Measurements from ENCODE around the gene SLC44A1. TPM values are rescaled to one million over a fixed set of nuclear protein-coding genes. Genes with fewer than 3 reads are reported as not detected.
"Not testable (repeated sequence)": the region's sequence is repeated elsewhere in the genome, so short reads cannot be mapped to it uniquely, and the experiment has no call there.

SLC44A1 gene
- total RNA-seq, 1 donor from 2014 or later: 67.5 TPM

DNA sequence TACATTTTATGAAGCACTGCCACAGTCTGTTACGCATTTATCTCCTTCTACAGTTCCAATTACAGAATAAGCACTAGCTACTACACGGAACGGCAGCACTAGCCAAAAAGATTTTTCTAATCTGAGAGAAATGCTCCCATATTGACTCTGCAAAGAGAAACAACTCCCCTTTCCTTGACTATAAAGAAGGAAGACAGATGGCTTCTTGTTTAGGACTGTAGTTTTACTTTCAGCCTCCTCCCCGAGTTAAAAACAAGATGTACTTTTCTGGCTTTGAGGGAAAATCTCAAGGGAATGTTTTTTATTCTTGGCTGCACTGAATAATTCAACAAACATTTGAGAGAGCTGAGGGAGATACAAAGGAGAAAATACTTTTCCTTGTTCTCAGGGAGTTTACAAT, 1.9 kb upstream of the SLC44A1 start:
- DNase-seq (ENCODE audit: low spot score): no peak

DNA sequence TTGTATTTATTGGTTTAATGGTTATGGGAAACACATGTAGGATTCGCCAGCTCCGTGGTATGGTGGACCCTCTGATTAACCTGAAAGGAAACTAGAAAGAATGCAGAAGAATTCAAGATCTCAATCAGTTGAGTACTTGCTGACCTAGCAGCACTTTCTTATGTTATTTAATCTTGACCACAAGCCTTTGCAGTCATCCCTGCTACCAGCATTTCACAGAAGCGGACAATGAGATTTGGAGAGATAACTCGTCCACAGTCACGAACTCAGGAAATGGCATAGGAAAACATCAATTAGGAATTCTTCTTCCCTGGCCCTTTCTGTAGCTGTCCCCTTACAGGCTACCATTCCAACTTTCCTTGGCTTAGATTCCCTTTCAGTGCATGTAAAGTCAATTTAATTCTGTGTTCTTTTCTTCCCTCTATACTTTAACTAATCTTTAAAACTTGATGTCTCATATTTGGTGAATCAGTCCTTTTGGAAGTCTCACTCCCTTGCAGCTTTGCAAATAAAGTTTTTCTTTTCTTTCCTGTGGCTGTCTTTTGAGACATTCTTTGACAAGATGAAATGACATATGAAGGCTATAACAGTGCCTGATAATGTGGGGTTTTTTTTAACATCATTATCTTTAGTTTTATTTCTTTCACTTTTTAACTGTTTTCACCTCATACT, 1.3 kb upstream of the SLC44A1 start:
- no peak for DNase-seq (ENCODE audit: low spot score)

DNA sequence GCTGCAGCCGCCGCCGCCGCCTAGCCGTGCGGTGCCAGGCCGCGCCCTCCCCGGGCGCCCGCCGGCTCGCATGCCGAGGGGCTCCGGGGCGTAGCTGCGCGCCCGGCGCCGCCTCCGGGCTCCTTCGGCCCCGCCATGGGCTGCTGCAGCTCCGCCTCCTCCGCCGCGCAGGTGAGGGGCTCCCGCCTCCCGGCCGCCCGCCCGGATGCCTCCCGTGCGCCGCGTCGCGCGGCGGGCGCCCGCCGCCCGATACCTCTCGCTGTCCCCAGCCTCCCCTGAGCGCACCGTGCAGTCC, 230 bp downstream of the SLC44A1 start:
- DNase-seq (ENCODE audit: low spot score): peak; percentile 45

DNA sequence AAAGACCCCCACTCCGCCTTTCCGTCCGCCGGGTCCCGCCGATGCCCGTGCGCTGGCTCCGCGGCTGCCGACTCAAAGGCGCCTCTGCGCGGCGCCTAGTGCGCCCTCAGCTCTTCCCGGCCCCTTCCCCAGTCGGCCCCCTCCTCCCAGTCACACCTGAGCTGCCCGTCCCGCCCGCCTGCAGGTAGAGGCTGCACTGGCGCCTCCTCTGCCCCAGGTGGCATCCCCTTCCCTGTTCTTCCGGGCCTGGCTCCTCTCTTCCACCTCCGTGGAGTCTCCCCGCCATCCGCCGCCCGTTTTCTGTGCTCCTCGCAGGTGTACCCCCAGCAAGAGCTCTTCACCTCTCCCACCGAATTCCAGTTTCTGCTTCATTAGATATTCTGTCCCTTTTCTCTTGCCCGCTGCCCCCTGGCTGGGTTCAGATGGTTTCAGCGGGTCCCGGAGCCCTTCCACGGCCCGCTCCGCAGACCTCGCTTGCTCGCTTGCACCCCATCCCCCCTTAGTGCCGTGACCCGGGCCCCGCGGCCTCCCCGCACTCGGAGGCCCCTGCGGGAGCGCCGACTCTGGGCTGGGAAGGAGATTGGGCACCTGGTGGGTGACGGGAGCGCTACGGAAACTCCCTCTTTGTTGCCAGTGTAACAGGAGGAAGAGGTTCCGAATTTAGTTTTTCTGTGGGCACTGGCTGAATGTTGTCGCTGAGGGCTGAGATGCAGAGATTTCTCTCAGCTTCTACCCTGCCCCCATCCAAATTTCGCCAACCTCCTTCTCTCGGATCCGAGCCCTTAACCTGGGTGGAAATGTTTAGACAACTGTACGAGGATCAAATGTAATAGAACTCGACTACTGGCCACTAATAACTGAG, 809 bp downstream of the SLC44A1 start:
- DNase-seq (ENCODE audit: low spot score): peak; percentile 76

DNA sequence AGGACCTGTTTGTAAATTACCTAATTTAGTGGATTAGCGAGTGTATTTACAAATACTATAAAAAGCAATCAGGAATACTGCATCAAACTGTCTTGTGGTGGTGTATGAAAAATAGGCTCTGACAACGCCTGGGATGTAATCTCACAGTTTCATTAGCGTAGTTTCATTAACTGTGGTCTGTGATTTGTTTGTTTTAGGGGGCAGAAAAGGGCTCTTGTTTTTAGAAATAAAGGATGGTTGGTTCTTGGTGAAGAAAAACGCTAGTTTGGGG, 1.4 kb downstream of the SLC44A1 start:
- no peak for DNase-seq (ENCODE audit: low spot score)

DNA sequence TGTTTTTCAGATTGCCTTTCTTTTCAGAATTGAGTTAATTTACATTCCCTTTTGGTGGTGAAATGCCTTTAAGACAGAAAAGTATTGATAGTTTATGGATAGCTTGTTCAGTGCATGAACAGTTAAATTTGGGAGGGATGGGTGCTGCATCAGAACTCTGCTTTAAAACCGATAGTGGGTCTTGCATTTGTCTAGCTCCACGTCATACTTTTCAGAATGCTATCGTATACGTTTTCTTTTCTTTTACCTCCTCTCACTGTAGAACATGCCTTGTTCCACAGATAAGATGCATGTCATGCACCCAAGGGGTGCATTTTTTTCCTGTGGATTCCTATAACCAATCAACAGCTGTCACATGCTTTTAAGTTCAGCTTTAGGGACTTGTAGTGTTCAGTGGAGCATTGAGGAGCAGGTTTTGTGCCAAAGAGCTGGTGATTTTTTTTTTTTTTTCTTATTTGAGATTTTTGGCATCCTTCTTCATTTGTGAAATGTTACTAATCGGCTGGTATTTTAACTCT, 2.3 kb downstream of the SLC44A1 start:
- DNase-seq (ENCODE audit: low spot score): no peak

DNA sequence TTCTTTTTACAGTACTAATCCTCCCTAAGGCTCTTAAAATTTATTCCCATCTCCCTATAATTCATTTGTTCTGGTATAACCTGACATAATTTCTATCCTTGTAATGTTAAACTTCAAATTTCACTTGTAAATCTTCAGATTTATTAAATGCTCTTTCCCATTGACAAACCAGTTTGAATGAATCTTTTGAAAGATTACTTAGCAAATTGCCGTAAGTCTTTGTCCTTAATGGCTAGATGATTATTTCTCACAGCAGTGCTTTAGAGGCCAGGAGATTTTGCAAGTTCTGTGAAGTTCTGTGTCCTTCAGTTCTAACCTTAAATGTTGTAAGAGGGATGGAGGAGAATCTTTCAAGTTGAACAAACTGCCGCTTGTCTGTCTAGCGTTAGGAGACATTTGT, 4.2 kb downstream of the SLC44A1 start:
- no peak for DNase-seq (ENCODE audit: low spot score)

DNA sequence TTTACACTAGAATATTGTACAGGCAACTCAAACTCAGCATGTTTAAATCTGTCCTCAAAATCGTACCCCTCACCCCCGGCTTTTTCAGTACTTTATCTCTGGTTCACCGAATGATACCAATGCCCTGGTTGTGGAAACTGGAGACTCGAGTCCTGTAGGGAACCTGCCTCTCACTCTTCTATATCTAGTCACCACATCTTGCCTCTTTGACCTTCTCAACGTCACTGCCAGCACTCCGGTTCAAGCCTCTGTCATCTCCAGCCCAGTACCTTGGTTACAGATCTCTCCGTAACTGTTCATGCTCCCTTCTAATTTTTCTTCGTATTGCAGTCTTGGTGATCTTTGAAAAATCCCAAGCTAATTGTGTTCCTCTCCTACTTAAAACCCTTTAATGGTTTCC, 6.7 kb downstream of the SLC44A1 start:
- DNase-seq (ENCODE audit: low spot score): no peak

DNA sequence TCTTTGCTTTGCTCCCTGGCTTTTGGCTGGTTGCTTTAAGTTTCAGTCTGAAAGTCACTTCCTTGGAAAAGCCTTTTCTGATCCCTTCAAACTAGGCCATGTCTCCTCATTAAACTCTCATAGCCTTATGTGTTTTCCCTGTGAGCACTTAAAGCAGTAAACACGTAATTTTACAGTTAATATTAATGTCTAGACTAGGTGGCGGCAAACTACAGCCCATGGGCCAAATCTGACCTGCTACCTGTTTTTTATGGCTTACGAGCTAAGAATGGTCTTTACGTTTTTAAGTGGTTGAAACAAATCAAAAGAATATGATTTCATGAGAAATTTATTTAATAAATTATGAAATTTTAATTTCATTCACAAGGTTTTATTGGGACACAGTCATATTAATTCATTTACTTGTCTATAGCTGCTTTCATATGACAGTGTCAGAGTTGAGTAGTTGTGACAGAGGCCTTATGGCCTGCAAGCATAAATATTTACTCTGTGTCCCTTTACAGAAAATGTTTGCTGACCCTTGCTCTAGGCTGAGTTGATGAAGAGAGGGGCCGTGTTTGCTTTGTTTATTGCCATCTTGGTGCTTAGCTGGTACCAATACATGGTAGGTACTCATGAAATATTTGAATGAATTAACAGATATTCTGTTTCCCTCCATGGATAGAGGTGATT, 7.4 kb downstream of the SLC44A1 start:
- DNase-seq (ENCODE audit: low spot score): no peak

DNA sequence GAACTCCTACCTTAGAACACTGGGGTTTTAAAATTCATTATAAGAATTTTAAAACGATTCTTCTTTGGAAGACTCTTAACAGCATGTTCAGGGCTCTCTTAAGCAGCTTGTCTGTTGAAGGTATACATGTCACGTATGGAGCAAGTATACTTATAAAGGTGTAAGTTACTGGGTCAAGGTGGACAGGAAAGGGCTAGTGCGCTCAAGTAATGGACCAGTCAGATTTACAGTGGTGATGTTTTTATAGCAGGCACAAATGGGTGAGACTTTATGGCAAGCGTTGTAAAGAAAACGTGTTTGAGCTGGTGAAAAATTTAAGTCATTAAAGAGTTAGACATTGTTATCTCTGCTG, 7.9 kb downstream of the SLC44A1 start:
- no peak for DNase-seq (ENCODE audit: low spot score)

DNA sequence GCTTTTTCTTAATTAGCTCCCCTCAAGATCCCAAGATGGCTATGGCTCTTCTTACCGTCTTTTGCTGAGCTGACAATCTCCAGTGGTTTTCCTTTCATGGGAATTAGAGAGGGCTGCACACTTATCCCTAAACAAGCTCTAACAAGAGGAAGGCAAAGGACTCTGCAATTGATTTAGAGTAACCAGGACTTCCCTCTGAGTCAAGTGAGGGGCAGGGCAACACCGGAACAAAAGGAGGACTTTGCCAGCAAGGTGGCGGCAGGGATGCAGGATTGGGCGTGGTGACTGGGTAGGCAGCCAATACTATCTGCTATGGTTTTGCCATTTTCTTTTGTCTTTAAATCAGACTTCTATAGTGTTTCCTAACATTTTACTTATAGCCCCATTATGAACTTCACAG, 9.8 kb downstream of the SLC44A1 start:
- no peak for DNase-seq (ENCODE audit: low spot score)

DNA sequence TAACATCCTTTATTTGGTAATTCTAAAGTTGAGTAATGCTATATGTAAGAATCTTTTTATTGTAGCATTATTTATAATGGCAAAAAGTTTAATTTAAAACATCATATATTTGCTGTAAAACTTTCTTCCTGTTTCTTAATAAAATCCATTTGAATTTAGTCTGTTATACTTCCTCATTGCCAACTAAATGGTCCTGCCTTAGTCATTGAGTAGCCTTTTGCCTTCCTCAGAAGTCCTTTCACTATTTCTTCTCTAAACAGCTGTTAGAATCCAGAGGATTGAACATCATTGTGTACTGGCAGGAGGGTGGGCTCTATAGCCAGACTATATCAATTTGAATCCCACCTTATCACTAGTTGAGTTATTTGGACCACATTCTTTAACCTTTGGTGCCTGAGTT, 11.0 kb downstream of the SLC44A1 start:
- DNase-seq (ENCODE audit: low spot score): no peak

DNA sequence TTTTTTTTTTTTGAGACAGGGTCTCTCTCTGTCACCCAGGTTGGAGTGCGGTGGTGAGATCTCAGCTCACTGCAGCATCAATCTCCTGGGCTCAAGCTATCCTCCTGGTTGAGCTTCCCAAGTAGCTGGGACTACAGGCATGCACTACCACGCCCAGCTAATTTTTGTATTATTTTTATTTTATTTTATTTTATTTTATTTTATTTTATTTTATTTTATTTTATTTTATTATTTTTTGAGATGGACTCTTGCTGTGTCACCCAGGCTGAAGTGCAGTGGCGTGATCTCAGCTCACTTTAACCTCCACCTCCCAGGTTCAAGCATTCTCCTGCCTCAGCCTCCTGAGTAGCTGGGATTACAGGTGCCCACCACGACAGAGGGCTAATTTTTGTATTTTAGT, 12.1 kb downstream of the SLC44A1 start:
- not testable (repeated sequence) for DNase-seq (ENCODE audit: low spot score)

DNA sequence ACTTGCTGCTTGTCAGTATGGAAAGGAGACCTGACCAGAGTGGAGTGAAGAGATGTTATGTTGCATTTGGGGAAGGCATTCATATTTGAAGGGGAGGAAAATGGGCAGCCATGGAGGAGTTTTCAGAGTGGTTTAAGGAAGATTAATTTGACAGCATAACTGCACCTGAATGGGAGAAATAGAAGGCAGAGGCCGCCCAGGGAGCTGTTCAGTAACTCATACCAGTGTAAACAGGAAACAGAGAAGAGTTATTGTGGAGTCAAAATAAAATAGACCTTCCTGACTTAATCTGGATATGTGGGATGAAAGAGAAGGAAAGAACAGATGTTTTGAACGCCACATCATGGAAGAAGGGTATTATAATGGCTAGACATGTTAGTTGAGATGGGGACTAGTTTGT, 13.4 kb downstream of the SLC44A1 start:
- no peak for DNase-seq (ENCODE audit: low spot score)

DNA sequence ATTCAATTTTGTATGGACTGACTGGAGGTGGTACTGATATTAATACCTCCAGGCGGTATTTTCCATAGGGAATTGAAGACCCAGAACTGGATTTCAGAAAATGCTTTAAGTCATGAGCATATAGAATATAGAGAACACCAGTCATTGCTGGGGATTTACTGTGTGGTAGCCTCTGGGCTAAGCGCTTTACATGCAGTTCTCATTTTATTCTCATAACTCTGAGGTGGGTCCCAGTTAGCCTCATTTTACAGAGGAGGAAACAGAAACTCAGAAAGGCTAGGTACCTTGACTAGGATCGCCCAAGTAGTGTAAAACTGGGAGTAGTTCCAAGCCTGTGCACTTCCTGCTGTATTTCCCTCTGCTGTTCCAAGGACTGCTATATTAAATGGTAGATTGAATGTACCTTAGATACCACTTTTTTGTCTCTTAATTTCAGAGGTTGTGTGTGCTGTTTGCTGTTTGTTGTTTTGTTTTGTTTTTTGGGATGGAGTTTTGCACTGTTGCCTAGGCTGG, 13.8 kb downstream of the SLC44A1 start:
- no peak for DNase-seq (ENCODE audit: low spot score)

DNA sequence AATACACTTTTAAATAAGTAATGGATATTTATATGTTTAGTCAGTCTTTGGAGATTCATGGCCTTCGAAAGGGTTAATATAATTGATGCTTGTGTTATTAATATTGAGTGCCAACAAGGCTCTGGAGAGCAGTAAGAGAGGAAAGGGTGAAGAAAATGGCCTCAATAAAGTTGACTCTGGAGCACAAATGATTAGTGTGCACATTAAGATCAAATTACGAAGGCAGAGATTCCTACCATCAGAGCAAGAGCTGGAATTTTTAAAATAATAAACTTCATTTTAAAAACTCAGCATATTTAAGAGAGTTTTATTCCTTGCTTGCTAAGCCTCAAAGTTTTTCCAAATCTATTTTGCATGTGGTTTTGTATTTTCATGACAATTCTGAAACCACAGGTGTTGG, 14.8 kb downstream of the SLC44A1 start:
- no peak for DNase-seq (ENCODE audit: low spot score)

DNA sequence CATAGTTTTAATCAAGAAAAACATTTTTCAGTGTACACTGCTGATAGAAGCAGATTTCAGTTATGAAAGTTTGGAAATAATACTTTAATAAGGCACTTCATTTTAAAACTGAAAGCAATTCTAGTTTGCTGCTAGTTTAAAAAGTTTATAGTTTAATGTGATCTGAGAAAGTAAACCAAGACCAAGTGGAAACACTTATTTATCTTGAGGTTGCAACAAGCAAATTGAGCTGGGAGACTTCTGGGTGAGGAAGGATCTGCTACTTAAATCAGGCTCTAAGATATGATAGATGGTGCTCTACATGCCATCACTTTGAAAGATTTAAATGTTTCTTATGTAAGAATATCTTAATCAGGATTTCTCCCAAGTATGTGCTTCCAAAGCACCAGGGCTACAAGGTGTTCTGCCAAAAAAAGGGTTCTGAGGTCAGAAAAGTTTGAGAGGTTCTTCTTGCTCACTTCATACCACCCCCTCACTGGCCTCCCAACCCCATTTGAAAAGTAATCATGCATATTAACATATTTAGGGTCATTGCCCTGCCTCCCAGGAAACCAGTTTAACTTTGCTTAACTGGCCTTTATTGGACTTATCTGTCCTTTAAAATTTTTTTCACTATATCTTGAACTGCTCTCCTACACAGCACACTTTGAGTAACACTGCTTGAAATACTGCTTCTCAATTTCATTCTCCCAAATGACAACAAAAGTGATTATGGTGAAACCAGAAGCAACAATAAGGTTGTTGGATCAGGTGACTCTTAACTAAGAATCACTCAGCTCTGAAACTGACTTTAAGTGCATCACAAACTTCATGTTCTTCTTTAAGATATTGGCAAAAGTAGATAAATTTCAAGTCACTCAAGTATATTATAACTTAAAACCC, 15.5 kb downstream of the SLC44A1 start:
- no peak for DNase-seq (ENCODE audit: low spot score)

DNA sequence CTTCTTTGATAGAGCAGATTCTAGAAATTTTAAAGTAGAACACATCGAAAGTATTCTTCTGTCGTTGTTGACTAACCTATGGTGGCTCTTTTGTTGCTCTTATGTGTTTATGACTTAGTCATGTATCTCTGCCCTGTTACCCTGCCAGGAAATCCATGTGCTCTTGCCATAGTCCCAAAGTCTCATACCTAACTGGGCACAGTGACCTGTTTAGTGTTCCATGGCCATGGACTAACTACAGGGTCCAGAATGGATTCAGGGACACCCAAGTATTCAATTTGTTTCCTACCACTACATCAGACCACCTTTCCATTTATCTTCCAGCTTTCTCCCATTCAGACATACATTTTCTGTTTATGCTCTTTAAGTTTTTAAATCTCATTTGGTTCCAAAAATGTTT, 18.0 kb downstream of the SLC44A1 start:
- DNase-seq (ENCODE audit: low spot score): no peak

DNA sequence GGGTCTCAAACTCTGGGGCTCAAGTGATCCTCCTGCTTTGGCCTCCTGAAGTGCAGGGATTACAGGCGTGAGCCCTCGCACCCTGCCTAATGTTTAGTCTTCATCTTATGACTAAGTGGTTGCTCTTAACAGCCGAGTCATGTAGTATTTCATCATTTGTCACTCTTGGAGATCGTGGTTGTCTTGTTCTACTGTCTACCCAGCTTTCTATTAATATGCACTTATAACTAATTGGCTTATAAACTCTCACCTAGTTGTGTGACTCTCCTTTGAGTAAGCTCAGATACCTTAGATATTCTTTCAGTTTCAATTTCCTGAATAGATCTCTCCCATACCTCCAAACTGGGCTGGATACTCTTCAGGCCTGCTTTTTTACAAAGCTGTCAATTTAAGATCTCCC, 19.9 kb downstream of the SLC44A1 start:
- DNase-seq (ENCODE audit: low spot score): no peak

DNA sequence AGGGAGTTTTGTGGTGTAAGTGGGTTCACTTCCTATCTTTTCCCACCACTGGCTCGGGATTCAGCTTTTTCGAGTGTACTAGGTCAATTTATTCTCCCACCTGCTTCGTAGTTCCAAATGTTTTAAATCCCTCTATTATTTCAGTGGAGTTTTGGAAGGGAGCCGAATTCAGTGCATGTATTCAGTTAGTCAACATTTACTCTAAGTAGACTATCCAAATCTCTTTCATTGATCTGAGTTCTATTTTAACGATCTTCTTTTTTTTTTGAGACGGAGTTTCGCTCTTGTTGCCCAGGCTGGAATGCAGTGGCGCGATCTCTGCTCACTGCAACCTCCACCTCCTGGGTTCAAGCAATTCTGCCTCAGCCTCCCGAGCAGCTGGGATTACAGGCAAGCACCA, 23.8 kb downstream of the SLC44A1 start:
- not testable (repeated sequence) for DNase-seq (ENCODE audit: low spot score)

DNA sequence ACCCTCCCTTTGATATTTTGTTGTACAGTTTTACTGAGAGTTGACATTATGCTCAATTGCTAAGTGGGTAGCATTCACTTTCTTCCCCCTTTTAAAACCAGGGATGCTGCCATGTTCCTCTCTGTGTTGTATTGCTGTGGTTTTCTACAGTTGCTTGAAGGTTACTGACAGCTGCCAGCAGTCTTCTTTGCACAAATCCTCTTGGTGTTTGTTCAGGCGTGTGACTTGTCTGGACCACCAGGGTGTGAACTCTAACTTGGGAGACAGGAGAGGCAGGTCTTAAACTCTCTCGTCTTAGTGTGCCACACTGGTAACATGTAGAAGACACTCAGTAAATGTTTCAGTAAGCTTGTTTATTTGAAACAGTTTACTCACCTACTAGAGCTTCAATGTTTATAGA, 25.1 kb downstream of the SLC44A1 start:
- DNase-seq (ENCODE audit: low spot score): no peak

DNA sequence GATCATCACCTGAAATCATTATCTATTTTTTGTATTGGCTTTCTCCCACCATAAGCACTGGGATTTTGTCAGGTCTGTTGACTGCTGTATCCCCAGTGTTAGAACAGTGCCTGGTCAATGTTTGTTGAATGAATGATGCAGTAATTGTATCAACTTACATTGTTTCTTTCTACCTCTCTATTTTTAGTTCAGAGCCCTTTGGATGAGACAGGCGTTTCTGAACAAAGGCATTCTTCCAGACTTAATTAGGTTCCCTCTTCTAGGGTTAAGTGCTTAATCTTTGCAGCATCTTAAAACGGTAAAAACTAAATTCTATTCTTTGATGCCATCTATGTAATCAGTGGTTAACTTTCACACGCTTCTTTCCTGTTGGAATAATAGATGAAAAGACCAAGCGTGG, 26.3 kb downstream of the SLC44A1 start:
- no peak for DNase-seq (ENCODE audit: low spot score)

All from ureter (tissue), 1 donor.